Measurements from ENCODE around the gene NRCAM.

NRCAM gene

DNA sequence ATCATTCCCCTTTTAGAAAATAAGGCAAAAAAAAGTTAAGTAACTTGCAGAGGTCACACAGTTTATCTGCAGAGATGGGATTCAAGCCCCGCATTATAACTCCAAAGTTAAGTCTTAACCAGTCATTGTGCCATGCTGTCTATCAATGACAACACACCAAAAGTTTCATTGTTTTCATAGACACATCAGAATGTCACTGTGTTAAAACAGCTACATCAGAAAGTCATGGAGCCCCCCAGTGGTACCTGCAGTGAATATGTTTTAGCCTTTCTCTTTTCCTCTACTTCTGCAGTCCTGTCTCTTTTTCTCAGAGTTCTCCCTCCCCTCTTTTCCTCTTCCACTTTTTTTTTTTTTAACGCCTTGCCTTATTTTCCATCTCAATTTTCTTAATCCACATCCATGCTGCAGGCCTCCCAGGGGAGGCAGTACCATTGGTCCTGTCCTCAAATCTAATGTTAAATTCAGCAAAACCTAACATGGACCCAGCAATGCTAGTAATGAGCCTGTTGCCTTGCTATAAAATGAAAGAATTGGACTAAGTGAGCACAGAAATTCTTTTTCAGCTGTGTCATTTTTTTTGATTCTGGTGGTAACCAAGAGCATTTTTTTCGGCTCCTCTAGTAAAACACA is 3.8 kb upstream of the NRCAM start:
- DNase-seq (ENCODE audit: low read depth in 2 of 2) = no peak

GRCh38 chr7:108457871-108458270 is 1.6 kb upstream of the NRCAM start:
- no peak for DNase-seq (ENCODE audit: low read depth in 2 of 2)

DNA sequence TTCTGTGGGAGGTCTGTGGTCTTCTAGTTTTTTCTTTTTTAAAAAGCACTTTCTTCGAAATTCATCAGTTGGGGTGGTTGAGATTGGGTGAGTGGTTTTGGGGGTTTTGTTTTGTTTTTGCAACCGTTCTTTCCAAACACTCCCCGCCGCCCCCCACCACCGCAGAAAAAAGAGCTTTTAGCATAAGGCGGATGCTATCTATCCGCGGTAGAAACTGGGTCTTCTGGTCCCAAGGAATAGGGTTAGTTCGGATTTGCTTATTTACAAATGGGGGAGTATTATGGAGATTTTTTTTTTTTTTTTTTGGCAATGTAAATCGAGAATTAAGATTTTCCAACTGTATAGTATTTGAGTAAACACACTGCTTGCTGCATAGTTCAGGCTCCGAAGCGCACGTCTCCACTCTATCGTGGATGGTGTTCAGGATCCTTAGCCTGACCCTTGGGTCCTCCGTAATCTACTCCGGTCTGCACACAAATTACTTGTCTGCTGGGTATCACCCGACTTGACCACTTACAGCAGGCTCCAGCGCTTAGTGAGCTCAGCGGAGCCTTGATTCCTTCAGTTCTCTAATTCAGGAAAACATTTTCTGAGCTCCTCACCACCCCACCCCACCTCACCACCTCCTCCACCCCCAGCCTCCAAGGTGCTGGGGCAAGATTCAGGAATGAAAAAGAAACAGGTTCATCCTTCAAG is 757 bp upstream of the NRCAM start:
- DNase-seq (ENCODE audit: low read depth in 2 of 2) = no peak

- no peak for DNase-seq (ENCODE audit: low read depth in 2 of 2)
Observed at GRCh38 chr7:108455551-108455997, 662 bp downstream of the NRCAM start.

DNA sequence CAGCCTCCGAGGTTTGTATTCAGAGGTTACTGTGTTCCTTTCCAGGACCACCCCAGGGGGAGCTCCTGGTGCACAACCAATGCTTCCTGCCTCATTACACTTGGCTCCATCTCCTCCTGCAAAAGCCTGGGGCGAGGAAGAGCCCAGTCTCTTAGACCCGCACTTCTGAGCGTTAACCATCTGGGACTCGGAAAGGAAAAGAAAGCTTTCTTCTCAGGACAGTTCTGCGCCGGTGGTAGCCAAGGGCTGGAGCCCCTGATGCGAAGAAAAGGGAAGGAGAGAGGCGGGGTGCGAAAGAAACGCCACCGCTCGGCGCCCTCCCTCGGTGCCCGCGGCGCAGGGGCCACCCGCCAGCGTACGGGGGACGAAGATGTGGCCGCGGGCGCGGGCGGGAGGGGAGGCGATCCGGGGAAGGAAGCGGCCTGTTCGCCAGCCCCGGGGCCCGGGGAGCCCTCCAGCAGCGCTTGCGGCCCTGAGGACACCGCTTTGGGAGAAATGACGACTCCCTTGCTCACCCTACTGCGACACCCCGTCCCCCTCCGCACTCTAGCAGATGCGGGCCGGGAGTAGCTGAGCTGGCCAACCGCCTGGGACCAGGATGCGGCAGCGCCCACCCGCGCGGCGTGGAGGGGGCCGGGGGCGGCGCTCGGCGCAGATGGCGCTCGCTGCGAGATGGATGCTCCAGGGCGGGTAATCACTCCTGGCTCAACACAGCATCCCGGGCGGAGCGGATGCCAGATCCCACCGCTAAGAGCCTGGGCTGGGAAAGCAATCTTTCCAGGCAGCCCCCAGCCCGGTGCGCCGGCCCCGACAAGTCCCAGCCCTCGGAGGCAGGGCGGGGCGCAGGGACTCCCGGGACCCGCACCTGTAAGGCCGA is 1.3 kb downstream of the NRCAM start:
- peak in 1 of 2 donors; percentile 18 for DNase-seq (ENCODE audit: low read depth in 2 of 2)

DNA sequence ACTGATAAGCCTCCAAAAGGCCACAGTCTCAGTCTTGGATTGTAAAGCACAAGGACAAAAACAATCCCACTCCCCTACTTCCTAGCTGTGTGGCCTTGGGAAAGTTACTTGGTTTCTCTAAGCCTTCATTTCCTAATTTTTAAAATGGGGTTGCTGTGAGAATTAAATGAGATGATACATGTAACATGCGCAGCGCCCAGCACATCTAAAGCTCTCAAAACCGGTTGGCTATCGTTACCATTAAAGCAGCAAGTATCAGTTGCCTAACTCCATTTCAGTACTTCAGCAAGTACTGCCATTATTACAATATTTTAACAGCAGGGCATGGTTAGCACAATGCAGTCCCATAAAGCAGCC is 1.9 kb downstream of the NRCAM start:
- DNase-seq (ENCODE audit: low read depth in 2 of 2) = no peak

GRCh38 chr7:108453320-108453719 is 2.9 kb downstream of the NRCAM start:
- no peak for DNase-seq (ENCODE audit: low read depth in 2 of 2)

DNA sequence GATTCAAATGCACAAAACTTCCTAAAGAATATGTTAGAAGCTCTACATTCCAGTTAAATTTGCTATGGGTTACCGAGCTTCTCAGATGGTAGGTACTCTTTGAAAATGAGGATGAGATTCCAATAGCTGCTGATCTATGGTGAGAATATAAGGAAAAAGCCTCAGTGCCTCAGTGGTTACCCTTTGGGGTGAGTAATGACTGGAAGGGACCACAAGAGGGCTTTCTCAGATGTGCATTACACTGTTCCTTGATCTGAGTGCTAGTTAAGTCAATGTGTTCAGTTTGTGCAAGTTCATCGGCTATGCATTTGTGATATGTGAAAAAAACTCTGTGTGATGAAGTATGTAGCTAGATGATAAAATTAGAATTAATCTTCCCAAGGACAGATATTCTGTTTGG is 3.5 kb downstream of the NRCAM start:
- DNase-seq (ENCODE audit: low read depth in 2 of 2) = no peak

DNA sequence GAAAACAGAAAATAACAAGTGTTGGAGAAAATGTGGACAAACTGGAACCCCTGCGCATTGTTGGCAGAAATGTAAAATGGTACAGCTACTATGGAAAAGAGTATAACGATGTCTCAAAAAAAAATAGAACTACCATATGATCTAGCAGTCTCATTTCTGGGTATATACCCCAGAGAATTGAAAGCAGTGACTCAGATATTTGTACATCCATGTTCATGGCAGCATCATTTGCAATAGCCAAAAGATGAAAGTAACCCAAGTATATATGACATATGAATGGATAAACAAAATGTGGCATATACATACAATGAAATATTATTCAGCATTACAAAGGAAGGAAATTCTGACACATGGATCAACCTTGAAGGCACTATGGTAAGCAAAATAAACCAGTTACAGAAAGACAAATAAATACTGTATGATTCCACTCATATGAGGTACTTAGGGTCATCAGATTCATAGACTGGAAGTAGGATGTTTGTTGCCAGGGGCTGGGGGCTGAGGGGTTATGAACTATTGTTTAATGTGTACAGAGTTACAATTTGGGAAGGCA is 4.9 kb downstream of the NRCAM start:
- no peak for DNase-seq (ENCODE audit: low read depth in 2 of 2)

DNA sequence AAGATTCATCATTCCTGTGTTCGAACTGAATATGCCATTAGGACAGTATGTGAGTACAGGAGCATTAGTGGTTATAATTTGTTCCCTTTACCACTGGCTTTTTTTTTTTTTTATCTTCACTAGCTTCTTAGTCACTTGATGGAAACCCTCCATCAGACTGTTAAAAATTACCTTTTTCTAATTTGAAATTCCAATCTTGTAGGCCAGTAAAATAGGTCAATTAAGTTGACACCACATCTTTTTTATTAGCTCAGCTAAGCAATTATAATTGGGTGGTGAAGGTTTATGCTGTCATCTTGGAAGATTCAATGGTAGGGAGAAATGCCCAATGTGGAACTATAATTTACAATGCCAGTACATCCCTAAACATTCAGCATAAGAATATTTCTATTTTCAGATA is 6.1 kb downstream of the NRCAM start:
- no peak for DNase-seq (ENCODE audit: low read depth in 2 of 2)

DNA sequence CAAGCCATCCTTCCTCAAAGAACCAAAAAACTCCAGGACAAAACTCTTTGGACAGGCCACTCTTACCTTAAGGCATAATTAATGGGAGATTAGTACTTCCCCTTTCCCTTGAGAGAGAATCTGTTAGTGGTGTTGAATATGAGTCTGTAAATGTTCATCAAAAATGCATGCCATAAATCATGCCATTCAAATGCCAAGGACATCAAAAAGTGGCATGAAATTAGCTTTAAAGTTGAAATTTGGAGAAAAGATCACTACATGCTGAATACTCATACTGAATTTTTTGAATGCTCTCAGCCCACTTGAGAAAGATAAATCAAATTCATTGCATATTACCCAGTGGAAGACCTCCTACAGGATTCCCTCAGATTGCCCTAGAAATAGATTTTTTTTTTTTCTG is 6.7 kb downstream of the NRCAM start:
- DNase-seq (ENCODE audit: low read depth in 2 of 2) = no peak

DNA sequence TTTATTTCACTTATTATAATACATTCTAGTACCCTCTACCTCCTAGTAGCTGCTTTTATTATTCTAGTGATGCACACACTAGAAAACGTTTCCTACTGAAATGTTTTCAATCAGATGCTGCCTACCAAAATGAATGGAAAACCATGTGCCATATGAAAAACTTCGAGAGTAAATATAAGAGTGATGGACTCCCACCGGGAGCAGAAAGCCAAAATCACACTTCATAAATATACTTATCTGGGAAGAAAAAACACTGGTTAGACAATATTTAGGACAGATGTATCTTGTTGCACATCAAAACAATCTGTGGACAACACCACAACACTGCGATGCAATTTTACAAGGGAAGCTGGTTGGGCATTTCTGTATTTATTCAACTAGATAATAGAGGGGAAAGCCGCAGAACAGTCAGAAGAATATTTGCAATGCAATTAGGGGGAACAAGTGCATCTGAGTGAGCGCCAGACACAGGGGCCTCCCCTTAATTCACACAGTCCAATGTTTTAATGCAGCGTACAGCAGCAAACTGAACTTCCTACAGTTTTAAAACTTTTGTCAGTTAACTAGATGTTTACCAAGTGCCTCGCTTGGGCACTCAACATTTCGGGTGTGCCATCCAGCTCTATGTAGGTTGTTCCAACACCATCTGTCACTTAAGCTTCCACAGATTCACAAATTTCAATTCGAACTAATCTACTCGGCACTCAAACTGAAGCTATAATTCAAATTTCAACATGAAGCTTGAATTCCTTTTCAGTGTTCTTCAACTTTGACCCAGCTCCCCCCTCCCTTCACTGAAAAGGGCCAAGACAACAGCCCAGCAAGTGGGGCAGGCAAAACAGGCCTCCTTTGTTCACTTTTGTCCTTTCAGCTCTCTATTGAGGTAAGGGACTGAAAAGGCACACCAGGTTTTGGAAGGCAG is 7.4 kb downstream of the NRCAM start:
- DNase-seq (ENCODE audit: low read depth in 2 of 2) = no peak

GRCh38 chr7:108442039-108442568 is 14.1 kb downstream of the NRCAM start:
- peak; percentile 21 to 26 for DNase-seq (ENCODE audit: low read depth in 2 of 2)

DNA sequence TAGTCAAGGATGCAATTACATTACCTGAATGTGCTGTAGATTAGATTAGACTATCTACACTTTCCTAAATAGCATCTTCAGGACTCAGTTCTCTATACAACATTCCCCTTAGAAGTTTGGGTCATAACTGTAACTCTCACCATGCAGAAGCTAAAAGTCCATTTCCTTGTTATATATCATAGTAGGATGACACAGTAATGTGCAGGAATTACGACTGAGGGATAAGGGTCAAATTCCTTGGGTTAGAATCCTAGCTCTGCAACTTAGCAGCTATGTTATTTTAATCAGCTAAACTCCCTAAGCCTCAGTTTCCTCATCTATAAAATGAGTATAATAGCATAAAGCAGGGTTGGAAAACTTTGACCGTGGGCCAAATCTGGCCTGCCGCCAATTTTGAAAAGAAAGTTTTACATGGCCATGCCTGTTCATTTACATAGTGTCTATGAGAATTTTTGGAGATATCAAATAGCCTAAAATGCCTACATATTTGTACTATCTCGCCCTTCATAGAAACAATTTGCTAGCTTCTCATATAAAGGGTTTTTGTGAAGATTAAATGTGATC is 14.8 kb downstream of the NRCAM start:
- no peak for DNase-seq (ENCODE audit: low read depth in 2 of 2)

GRCh38 chr7:108440613-108441012 is 15.6 kb downstream of the NRCAM start:
- DNase-seq (ENCODE audit: low read depth in 2 of 2) = no peak

DNA sequence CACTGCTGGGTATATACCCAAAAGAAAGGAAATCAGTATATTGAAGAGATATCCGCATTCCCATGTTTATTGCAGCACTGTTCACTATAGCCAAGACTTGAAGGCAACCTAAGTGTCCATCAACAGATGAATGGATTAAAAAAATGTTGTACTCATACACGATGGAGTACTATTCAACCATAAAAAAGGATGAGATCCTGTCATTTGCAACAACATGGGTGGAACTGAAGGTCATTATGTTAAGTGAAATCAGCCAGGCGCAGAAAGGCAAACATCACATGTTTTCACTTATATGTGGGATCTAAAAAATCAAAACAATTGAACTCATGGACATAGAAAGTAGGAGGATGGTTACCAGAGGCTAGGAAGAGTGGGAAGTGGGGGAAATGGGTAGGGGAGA is 19.3 kb downstream of the NRCAM start:
- no peak for DNase-seq (ENCODE audit: low read depth in 2 of 2)

GRCh38 chr7:108434010-108434409 is 22.2 kb downstream of the NRCAM start:
- DNase-seq (ENCODE audit: low read depth in 2 of 2) = no peak

GRCh38 chr7:108431099-108431498 is 25.1 kb downstream of the NRCAM start:
- no peak for DNase-seq (ENCODE audit: low read depth in 2 of 2)

- no peak for DNase-seq (ENCODE audit: low read depth in 2 of 2)
Observed at GRCh38 chr7:108430664-108431063, 25.6 kb downstream of the NRCAM start.

DNA sequence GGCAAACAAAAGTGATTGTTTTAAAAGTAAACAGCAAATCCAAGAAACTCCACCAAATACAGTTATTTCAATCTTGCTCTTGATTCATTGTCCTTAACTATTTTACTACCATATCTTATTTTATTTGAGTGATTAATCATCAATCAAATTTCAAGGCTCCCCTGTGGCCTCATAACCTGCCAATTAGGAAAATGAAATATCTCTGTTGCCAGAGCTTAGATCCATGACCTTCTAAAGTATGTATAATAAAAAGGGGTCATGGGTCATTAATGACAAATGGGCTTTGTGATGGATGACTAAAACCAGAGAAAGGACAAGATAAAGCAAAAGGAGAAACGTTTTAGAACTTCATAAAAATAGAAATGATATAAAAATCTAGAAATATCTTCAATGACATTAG is 28.5 kb downstream of the NRCAM start:
- DNase-seq (ENCODE audit: low read depth in 2 of 2) = no peak
